ENCODE results near the gene ANO9.
A peak's percentile ranks its signal among the peaks of the same experiment; 100 is the strongest.
"Not testable (repeated sequence)": the region's sequence is repeated elsewhere in the genome, so short reads cannot be mapped to it uniquely, and the experiment has no call there.

The ANO9 gene

DNA sequence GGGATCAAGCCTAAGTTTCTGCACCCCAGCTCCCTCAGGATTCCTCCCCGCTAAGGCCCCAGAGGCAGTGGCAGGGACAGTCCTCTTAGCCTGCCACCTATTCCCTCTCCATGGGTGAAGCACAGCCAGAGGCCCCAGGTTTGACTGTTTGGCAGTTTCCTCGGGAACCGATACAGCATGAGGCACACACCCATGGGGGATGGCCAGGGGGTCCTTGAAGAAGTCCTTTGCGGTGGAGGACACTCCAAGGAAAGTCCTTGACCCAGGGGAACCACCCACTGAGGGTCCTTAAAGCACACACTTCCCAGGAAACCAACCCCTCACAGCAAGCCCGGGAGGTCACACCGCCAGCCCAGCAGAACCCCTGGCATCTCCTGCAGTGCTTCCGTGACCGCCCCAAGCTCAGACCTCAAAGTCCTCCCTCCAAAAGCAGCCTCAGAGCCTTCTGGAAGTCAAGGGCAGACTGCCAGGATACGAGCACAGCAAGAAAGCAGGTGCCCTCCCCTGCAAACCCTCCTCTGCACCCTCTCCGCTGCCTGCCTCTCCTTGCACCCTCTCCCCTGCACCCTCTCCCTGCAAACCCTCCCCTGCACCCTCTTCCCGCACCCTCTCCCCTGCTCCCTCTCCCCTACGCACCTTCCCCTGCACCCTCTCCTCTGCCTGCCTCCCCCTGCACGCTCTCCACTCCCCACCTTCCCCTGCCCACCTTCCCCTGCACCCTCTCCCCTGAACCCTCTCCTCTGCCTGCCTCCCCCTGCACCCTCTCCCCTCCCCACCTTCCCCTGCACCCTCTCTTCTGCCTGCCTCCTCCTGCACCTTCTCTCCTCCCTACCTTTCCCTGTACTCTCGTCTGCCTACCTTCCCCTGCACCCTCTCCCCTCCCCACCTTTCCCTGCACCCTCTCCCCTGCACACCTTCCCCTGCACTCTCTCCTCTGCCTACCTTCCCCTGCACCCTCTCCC, 28.4 kb downstream of the ANO9 start:
- DNase-seq: no peak

DNA sequence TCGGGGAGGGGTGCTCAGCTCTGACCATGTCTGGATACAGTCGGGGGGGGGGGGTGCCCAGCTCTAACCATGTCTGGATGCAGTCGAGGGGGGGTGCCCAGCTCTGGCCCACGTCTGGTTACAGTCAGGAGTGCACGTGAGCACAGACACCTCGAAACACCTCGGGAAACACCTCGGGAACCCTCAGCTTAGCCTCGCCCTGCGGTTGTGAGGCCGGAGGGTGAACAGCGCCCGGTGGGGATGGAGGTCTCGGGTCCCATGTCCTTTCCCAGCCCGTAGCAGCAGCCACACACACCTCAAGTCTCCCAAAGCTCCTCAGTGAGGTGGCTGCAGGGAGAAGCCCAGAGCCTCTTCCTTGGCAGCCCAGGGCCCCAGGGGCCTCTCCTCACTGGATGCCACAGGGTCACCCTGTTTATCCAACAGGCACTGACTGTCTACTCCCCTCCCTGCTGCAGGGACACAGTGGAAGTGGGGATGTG, 29.1 kb downstream of the ANO9 start:
- DNase-seq: no peak

DNA sequence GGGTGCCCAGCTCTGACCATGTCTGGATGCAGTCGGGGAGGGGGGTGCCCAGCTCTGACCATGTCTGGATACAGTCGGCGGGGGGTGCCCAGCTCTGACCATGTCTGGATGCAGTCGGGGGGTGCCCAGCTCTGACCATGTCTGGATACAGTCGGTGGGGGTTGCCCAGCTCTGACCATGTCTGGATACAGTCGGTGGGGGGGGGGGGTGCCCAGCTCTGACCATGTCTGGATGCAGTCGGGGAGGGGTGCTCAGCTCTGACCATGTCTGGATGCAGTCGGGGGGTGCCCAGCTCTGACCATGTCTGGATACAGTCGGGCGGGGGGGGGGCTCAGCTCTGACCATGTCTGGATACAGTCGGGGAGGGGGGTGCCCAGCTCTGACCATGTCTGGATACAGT, 30.3 kb downstream of the ANO9 start:
- not testable (repeated sequence) for DNase-seq

DNA sequence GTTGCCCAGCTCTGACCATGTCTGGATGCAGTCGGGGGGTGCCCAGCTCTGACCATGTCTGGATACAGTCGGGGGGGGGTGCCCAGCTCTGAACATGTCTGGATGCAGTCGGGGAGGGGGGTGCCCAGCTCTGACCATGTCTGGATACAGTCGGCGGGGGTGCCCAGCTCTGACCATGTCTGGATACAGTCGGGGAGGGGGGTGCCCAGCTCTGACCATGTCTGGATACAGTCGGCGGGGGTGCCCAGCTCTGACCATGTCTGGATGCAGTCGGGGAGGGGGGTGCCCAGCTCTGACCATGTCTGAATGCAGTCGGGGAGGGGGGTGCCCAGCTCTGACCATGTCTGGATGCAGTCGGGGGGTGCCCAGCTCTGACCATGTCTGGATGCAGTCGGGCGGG, 31.1 kb downstream of the ANO9 start:
- not testable (repeated sequence) for DNase-seq

DNA sequence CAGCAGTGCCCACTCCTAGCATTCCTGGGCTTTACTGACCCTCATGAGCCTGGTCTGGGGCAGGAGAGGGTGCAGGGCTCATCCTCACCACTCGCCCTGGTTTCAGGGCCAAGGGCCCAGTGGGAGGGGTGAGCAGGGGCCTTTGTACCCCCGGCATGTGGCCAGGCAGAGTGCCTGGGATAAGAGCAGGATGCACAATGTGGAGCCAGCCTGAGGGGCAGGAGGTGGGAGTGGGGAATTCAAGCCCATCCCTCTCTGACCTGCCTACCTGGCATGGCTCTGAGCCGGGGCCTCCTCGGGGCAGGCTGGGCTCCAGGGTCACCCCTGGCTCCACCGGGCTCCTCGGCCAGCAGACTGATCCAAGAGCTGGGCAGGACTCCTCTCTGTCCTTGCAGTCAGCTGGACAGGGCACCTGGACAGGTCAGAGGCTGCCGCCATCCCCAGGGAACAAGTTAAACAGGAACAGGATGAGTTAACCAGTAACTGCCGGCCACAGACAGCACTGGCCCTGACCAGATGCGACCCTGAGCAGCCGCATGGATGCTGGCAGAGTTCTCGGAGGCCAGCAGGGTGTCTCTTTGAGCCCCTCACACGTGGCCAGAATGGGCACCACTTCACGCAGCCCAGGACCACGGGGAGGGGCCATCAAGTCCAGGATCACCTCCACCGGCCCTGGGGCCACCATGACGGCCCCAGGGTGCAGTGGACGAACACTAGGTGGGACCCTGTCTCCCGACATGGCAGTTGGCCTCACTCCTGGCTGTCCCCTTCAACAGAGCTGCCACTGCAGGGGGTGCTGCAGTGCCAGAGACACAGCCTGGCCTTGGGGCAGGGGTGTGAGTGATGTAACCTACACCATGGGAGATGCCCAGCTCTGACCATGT, 32.0 kb downstream of the ANO9 start:
- DNase-seq: no peak

DNA sequence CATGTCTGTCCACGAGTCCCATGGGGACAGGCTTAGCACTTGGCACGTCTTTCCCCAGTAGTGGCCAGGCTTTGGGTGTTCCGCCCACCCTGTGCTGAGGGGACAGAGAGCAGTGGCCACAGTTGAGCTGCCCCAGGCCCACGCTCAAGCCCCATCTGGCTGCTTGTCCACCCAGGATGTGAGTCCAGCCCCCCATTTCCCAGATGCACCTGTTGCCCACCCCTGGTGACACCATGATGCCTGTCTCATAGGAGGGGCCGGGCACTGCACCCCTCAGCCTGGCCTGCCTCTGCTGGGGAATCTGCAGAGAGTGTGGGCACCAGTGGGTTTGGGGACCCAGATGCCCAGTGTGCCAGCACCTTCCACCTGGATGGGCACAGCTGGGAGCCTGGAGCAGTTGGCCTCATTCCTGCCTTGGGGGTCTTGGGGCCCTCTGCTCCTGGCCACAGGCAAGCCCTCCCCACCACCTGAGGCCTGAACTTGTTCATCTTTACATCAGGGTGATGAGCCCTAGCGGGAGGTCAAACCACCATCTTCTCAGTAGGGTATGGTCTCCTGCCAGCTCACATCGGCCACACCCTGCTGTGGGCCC, 32.7 kb downstream of the ANO9 start:
- no peak for DNase-seq

DNA sequence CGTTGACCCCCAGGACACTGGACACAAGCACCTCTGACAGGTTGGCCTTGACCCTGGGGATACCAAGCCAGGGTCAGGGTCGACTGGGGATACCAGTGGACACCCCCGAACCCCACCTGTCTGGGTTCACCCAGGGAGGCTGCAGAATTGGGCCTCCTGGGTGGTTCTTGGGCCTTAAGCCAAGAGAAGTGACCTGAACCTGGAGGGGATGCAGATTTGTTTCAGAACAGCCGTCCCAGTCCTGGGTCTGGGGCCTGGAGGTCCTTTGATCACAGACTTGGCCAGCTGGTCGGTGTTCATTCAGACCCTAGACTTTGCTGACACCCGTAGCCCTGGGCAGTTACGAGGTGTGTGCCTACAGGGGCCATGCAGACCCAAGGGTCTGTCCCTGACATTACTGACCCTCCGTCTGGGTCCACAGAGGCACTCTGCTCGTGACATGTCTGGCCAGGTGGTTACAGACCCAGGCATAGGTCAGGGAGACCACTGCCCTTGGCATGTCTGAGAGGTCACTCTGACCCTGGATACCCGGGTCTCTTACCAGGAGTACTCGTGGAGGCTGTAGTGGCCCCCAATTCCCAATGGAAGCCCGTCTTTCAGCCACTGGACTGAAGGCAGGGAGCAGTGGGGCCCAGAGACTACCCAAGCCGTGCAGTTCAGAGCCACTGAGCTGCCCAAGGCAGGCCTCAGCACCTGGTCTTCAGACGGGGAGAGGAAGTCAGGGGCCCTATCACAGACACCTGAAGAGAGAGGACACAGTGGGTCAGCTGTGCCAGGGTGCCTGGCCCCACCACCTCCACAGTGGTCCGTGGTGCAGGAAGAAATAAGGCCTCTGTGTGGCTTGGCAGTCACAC, 33.4 kb downstream of the ANO9 start:
- DNase-seq: no peak

DNA sequence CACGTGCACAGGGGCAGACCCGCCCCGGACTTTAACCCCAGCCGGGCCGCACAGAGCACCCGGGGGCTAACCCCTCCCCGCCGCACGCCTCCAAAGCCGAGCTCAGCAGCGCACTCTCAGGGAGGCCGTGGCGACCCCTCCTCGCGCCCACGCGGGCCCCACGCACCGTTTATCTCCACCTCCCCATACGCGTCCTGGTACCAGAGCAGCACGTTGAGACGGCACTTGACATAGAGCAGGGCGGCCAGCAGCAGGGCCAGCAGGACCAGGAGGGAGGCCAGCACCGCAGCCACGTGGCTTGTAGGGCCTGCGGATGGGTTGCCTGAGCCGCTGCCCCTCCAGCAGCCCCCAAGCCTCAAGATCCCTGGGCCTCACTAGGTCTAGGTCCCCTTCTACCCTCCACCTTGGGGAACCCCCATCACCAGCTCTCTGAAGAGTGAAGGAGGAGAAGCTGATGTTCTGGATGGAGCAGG, 34.1 kb downstream of the ANO9 start:
- no peak for DNase-seq

DNA sequence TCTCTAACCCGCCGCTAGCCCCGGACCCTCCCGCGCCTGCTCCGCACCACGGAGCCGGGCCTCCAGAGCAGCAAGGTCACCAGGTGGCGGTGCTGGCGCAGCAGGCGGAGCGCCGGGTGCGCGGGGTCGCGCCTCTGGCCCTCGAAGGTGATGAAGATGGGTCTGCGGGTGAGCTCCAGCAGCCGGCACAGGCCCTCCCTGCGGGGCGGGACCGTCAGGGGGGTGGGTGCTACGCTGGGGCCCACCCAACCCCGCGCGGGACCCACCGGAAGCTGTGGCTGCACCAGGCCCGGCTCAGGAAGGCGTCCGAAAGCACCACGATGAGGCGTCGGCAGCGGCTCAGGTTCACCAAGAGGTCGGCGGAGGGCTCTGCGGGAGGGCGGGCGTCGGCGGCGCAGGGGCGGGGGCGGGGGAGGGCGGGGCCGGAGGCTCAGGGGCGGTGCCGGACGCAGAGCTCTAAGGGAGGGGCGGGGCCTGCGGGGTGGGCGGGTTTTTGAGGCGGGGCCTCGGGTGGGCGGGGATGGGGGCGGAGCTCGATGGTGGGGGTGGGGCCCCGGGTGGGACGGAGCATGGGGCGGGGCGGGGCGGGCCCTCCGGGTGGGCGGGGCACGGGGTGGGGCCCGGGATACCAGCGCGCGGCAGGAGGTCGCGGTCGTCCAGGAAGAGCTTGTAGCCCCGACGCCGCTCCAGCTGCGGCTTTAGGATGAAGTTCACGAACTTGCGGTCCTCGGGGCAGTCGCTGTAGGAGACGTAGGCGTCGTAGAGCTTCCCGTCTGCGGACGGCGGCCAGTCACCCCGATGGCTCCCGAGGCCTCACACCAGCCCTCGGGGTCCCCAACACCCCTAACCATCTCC, 34.8 kb downstream of the ANO9 start:
- peak; percentile 66 for DNase-seq

DNA sequence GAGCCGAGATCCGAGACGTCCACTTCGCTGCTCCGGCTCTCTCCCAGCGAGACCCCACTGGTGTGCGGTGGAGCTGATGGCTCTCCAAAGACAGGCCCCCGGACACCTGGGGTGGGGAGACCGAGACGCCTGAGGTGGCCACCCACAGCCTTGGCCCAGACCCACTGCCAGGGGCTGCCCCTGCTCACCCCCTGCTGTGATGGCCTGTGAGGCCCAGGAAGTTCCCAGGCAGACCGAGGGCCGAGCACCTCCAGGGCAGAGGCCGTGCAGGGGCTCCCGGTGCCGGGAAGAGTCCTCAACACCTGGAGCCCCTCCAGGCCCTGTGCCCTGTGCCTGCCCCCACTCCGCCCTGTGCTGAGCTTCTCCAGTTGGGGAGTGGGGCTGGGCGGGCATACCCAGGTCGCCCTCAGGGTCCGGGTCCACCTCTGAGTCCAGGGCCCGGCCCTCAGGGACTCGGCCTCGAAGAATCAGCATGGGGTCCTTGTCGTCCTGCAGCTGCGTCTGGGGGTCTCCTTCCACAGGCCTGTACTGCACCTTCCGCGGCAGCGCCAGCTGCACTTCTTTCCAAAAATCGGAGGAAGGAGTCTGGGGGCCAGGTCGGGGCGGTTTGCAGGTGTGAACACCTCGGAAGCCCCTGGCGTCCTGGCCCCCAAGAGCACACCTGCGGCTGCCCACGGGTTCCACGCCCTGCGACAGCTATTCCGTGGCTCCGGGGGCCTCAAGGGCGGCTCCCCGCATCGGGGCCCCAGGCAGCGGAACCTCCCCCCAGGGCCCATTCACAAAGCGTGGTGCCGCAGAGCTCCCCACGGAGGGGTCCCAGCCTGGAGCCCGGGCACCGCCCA, 35.6 kb downstream of the ANO9 start:
- no peak for DNase-seq

DNA sequence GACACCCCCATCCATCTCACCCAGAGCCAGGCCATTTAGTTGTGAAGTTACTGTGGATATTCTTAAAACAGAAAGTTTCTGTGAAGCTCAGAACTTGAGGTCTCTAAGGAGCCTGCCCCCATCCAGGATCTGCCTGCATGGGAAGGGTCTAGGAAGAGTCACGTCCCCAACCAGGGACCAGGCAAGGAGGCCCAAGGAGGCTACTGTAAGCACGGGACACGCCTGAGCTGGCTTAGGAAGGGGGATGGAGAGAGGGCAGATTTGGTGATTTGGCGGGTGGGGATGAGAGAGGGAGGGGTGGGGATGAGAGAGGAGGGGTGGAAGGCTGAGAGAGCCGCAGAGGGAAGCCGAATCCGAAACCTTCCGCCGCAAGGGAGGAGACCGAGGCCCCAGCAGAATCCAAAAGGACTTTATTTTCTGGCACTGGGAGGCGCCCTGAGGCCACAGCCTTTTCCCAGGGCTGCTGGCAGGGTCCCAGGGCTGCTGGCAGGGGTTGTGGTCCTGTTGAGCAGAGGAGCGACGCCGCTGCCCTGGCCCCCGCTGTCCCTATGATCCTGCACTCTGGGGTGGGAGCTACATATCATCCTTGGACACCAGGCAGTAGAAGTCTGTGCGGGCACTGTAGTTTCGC, 36.4 kb downstream of the ANO9 start:
- no peak for DNase-seq

DNA sequence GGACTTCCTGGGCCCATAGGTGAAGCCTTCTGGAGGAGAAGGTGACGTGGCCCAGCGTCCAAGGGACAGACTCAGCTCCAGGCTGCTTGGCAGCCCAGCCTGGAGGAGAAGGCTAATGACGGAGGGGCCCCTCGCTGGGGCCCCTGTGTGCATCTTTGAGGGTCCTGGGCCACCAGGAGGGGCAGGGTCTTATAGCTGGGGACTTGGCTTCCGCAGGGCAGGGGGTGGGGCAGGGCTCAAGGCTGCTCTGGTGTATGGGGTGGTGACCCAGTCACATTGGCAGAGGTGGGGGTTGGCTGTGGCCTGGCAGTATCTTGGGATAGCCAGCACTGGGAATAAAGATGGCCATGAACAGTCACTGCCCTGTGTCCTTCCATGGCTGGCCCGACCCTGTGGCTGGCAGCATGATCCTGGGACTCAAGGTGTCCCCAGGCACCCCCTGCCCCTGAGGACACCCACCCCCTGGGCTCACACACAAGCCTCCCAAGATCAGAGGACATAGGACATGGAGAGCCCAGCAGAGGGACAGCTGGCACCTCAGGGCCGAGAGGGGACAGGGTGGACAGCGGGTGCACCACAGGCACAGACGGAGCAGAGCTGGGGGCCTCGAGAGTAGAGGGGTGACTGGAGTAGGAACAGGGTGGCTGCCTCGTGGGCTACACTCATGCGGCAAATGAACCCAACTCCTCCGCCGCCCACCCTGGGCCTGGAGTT, 37.1 kb downstream of the ANO9 start:
- DNase-seq: no peak

DNA sequence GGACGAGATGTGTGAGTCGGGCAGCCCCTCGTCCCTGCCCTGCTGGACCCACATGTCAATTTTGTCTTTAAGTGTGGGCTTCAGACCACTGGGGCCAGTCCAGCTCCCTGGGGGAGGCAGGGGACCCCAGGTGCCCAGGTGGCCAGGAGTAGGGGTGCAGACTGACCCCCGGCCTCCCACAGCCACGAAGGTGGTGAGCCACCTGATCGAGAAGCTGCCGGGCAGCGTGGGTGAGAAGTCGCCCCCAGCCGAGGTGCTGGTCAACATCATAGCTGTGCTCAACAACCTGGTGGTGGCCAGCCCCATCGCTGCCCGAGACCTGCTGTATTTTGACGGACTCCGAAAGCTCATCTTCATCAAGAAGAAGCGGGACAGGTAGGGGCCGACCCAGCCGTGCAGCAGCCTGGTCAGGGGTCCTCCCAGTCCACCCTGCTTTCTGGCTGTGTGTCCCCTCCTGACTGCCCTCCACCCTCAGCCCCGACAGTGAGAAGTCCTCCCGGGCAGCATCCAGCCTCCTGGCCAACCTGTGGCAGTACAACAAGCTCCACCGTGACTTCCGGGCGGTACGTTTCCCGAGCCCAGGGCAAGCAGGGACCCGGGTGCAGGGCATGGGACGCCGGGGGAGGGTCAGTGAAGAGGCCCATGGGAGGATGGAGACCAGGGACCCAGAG, 37.9 kb downstream of the ANO9 start:
- DNase-seq: no peak

DNA sequence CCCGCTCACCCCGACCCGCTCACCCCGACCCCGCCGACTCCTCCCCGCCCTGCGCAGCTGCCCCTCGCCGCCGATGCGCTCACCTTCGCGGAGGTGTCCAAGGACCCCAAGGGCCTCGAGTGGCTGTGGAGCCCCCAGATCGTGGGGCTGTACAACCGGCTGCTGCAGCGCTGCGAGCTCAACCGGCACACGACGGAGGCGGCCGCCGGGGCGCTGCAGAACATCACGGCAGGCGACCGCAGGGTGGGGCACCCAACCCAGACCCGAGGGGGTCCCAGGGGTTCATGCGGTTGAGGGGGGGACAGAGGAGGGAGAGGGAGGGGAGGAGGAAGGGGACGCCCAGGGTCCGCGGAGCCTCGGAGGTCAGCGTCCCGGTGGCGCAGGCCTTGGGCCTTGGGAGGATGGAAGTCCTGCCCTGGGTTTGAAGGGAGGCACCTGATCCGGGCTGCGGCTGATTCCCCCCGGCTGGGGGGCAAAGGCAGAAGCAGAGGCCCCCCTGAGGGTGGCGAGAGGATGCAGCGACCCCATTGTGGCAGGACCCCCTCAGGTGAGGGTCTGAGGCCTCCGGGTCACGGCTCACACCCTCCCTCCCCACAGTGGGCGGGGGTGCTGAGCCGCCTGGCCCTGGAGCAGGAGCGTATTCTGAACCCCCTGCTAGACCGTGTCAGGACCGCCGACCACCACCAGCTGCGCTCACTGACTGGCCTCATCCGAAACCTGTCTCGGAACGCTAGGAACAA, 38.6 kb downstream of the ANO9 start:
- no peak for DNase-seq

DNA sequence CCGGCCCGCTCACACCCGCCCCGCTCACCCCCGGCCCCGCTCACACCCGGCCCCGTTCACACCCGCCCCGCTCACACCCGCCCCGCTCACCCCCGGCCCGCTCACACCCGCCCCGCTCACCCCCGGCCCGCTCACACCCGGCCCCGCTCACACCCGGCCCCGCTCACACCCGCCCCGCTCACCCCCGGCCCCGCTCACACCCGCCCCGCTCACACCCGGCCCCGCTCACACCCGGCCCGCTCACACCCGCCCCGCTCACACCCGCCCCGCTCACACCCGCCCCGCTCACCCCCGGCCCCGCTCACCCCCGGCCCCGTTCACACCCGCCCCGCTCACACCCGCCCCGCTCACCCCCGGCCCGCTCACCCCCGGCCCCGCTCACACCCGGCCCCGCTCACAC, 40.6 kb downstream of the ANO9 start:
- DNase-seq: not testable (repeated sequence)

DNA sequence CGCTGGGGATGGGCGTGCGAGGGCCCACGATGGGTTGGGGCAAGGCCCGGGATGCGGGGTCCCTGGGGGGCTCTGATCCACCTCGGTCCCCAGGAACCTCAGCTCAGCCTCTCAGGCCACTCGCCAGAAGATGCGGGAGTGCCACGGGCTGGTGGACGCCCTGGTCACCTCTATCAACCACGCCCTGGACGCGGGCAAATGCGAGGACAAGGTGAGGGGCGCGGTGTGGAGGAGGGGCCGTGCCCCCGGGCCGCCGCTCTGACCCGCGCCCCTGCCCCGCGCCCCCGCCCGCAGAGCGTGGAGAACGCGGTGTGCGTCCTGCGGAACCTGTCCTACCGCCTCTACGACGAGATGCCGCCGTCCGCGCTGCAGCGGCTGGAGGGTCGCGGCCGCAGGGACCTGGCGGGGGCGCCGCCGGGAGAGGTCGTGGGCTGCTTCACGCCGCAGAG, 41.5 kb downstream of the ANO9 start:
- DNase-seq: no peak

DNA sequence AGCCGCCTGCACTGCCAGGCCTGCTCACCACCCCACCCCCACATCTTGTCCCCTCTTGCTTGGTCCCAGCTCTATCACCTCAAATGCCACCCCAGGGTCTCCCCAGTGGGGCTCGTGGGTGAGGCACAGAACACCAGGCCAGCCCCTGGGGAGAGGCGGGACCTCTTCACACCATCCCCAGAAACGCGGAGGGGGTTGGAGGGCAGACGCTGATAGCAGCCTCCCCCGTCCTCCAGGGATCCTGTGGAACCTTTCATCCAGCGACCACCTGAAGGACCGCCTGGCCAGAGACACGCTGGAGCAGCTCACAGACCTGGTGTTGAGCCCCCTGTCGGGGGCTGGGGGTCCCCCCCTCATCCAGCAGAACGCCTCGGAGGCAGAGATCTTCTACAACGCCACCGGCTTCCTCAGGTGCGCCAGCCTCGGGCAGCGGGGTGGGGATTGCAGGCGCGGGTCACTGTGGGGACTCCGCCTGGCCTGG, 42.0 kb downstream of the ANO9 start:
- DNase-seq: no peak
